GM12874 (cell line): ENCODE data around the gene MOK.

Source experiments
- CTCF ChIP-seq: IDR thresholded peaks from 2 replicates; pipeline ENCODE4 v1.5.1; 2011; ENCODE audit warnings: low read depth, mild to moderate bottlenecking, control low read depth, low read length, moderate library complexity; ENCODE audit not compliant: insufficient read depth

The MOK gene

GRCh38 chr14:102278631-102278935 is 26.4 kb downstream of the MOK start:
- no peak for TF ChIP-seq CTCF

GRCh38 chr14:102277874-102278630 is 26.9 kb downstream of the MOK start:
- TF ChIP-seq CTCF: no peak

- no peak for TF ChIP-seq CTCF
Observed at GRCh38 chr14:102275866-102276265, 29.1 kb downstream of the MOK start.

GRCh38 chr14:102272392-102272791 is 32.6 kb downstream of the MOK start:
- no peak for TF ChIP-seq CTCF

- TF ChIP-seq CTCF: no peak
Observed at GRCh38 chr14:102264775-102265174, 40.2 kb downstream of the MOK start.

GRCh38 chr14:102264355-102264754 is 40.6 kb downstream of the MOK start:
- no peak for TF ChIP-seq CTCF

- no peak for TF ChIP-seq CTCF
Observed at GRCh38 chr14:102262929-102263462, 42.0 kb downstream of the MOK start.
